ENCODE measurements around the gene EPC1.
"Not testable (repeated sequence)": the region's sequence is repeated elsewhere in the genome, so short reads cannot be mapped to it uniquely, and the experiment has no call there.

Gene EPC1

GRCh38 chr10:32234471-32234870, 112.5 kb downstream of the EPC1 start:
- no peak for DNase-seq (ENCODE audit: low spot score)

GRCh38 chr10:32233375-32233774, 113.6 kb downstream of the EPC1 start:
- DNase-seq (ENCODE audit: low spot score): not testable (repeated sequence)

GRCh38 chr10:32232378-32232777, 114.6 kb downstream of the EPC1 start:
- DNase-seq (ENCODE audit: low spot score): no peak

- not testable (repeated sequence) for DNase-seq (ENCODE audit: low spot score)
Observed at GRCh38 chr10:32229788-32230187, 117.2 kb downstream of the EPC1 start.

- DNase-seq (ENCODE audit: low spot score): no peak
Observed at GRCh38 chr10:32229170-32229569, 117.8 kb downstream of the EPC1 start.

- DNase-seq (ENCODE audit: low spot score): no peak
Observed at GRCh38 chr10:32227802-32228201, 119.2 kb downstream of the EPC1 start.

DNA sequence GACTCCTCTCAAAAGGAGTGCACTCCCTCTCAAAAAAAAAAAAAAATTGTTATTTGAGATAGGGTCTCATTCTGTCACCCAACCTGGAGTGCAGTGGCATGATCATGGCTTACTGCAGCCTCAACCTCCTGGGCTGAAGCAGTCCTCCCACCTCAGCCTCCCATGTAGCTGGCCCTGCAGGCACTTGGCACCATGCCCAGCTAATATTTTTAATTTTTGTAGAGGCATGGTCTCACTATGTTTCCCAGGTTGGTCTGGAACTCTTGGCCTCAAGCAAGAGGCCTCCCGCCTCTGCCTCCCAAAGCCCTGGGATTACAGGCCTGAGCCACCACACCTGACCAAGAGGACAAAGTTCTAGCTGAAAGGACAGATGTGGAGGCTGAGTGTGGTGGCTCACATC, 120.3 kb downstream of the EPC1 start:
- no peak for DNase-seq (ENCODE audit: low spot score)

DNA sequence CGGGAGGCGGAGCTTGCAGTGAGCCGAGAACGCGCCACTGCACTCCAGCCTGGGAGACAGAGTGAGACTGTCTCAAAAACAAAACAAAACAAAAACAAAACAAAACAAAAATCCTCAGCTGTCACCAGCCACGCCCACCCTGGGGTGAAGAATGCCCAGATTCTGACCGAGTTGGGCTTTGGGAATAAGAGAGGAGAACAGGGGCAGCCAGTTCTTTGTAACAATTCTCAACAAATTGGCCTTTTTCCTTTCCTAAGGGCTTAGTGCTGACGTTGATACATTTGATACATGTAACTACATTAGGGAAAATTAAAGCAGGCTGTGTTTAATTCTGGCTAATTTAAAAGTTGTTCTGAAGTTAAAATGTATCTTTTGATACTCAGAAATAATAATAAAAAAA, 121.0 kb downstream of the EPC1 start:
- DNase-seq (ENCODE audit: low spot score): no peak

- DNase-seq (ENCODE audit: low spot score): not testable (repeated sequence)
Observed at GRCh38 chr10:32222376-32222775, 124.6 kb downstream of the EPC1 start.

DNA sequence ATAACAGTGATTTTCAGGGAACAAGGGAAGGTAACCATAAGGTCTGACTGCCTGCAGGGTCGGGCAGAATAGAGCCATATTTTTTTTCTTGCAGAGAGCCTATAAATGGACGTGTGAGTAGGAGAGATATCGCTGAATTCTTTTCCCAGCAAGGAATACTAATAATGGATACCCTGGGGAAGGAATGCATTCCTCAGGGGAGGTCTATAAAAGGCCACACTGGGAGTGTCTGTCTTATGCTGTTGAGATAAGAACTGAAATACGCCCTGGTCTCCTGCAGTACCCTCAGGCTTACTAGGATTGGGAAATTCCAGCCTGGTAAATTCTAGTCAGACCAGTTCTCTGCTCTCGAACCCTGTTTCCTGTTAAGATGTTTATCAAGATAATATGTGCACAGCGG, 127.8 kb downstream of the EPC1 start:
- not testable (repeated sequence) for DNase-seq (ENCODE audit: low spot score)

GRCh38 chr10:32218206-32219044, 128.5 kb downstream of the EPC1 start:
- DNase-seq (ENCODE audit: low spot score): not testable (repeated sequence)
